Cardiac fibroblast (primary cell): ENCODE data around the gene TSPO.

Experiments used
- DNase-seq, 2 donors: peaks; one replicate each; pipeline versions ENCODE4 v3.0.0 to v3.0.0-alpha.2; 2010; ENCODE audit warnings: low read depth in 2 of 2
- H3K4me3 ChIP-seq, 2 donors: replicated peaks in 1 of 2; 1 replicate in 1 of 2; 2 replicates in 1 of 2; pipeline ENCODE4 v1.5.1; 2011; ENCODE audit warnings: low read depth in 2 of 2, low read length in 2 of 2, mild to moderate bottlenecking in 2 of 2, moderate library complexity in 1 of 2
- CTCF ChIP-seq: IDR thresholded peaks from one replicate; pipeline ENCODE4 v1.5.1; 2011; ENCODE audit warnings: low read depth, mild to moderate bottlenecking, low read length, inconsistent platforms

TSPO gene

GRCh38 chr22:43168471-43169309, 17.3 kb downstream of the TSPO start:
- peak; percentile 58 to 60 for DNase-seq
- no peak for TF ChIP-seq CTCF

GRCh38 chr22:43169310-43170130, 18.2 kb downstream of the TSPO start:
- no peak overlapping the region for H3K4me3 ChIP-seq
- TF ChIP-seq CTCF: no peak
- DNase-seq: no peak

More at GRCh38 chr22:43168471-43169309, 17.3 kb downstream of the TSPO start:
- no peak overlapping the region for H3K4me3 ChIP-seq

- no peak overlapping the region for H3K4me3 ChIP-seq
- no peak for TF ChIP-seq CTCF
- no peak for DNase-seq
Observed at GRCh38 chr22:43170131-43170480, 18.7 kb downstream of the TSPO start.

GRCh38 chr22:43171019-43171491, 19.7 kb downstream of the TSPO start:
- no peak overlapping the region for H3K4me3 ChIP-seq
- TF ChIP-seq CTCF: no peak
- no peak for DNase-seq

GRCh38 chr22:43171607-43172006, 20.2 kb downstream of the TSPO start:
- TF ChIP-seq CTCF: no peak
- no peak overlapping the region for H3K4me3 ChIP-seq
- no peak for DNase-seq

- H3K4me3 ChIP-seq: no peak overlapping the region
- no peak for TF ChIP-seq CTCF
- DNase-seq: no peak
Observed at GRCh38 chr22:43172191-43172590, 20.8 kb downstream of the TSPO start.
